Neural progenitor cell (in vitro differentiated cells): ENCODE measurements around the gene PARS2.

Source experiments
- EZH2 ChIP-seq: fragments of 200-600 bp; sonication (generic); IDR thresholded peaks from 2 replicates; pipeline ENCODE4 v1.6.1; 2017; ENCODE audit warnings: antibody characterized with exemption, mild to moderate bottlenecking, moderate library complexity
- EZH2phosphoT487 ChIP-seq: fragments of 200-600 bp; sonication (generic); IDR thresholded peaks from 2 replicates; pipeline ENCODE4 v1.6.1; 2017; ENCODE audit warnings: antibody characterized with exemption
- TF ChIP-seq, protein P1 (sequence below): fragments of 200-600 bp; sonication (generic); IDR thresholded peaks from 2 replicates; pipeline ENCODE4 v1.5.1; 2017; ENCODE audit warnings: antibody characterized with exemption, mild to moderate bottlenecking

- TF ChIP-seq EZH2phosphoT487: no peak
- TF ChIP-seq, protein P1, sequence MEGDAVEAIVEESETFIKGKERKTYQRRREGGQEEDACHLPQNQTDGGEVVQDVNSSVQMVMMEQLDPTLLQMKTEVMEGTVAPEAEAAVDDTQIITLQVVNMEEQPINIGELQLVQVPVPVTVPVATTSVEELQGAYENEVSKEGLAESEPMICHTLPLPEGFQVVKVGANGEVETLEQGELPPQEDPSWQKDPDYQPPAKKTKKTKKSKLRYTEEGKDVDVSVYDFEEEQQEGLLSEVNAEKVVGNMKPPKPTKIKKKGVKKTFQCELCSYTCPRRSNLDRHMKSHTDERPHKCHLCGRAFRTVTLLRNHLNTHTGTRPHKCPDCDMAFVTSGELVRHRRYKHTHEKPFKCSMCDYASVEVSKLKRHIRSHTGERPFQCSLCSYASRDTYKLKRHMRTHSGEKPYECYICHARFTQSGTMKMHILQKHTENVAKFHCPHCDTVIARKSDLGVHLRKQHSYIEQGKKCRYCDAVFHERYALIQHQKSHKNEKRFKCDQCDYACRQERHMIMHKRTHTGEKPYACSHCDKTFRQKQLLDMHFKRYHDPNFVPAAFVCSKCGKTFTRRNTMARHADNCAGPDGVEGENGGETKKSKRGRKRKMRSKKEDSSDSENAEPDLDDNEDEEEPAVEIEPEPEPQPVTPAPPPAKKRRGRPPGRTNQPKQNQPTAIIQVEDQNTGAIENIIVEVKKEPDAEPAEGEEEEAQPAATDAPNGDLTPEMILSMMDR: no peak
- no peak for TF ChIP-seq EZH2
Observed at GRCh38 chr1:54795841-54796468, 31.6 kb upstream of the PARS2 start.
